HL-60 (cell line): Measurements from ENCODE around the gene GRK2.

Source experiments
- DNase-seq, 2 experiments: peaks; one replicate each; pipeline ENCODE4 v3.0.0-alpha.2; 2010 to 2020; ENCODE audit warnings: low read depth in 1 of 2, low spot score in 1 of 2
- H3K27ac ChIP-seq: fragments of 250-450 bp; sonication (Bioruptor Pico); replicated peaks from 2 replicates; pipeline ENCODE4 v1.5.1; 2020; ENCODE audit warnings: mild to moderate bottlenecking, moderate library complexity
- H3K27me3 ChIP-seq: fragments of 250-450 bp; sonication (Bioruptor Pico); 2 replicates; pipeline ENCODE4 v1.5.1; 2021; ENCODE audit warnings: mild to moderate bottlenecking, moderate library complexity; ENCODE audit not compliant: insufficient read depth, poor library complexity, severe bottlenecking
- H3K4me3 ChIP-seq: replicated peaks from 2 replicates; pipeline ENCODE4 v1.5.1; 2011; ENCODE audit warnings: mild to moderate bottlenecking, control low read depth, low read length; ENCODE audit not compliant: insufficient read depth
- GABPA ChIP-seq: IDR thresholded peaks from 2 replicates; pipeline ENCODE4 v1.6.1; 2012; ENCODE audit warnings: low read depth
- POLR2AphosphoS5 ChIP-seq: IDR thresholded peaks from 2 replicates; pipeline ENCODE4 v1.6.1; 2012; ENCODE audit warnings: low read depth
- SPI1 ChIP-seq: IDR thresholded peaks from 2 replicates; pipeline ENCODE4 v1.6.1; 2012; ENCODE audit warnings: low read depth, mild to moderate bottlenecking, borderline replicate concordance
- TF ChIP-seq, protein P1 (sequence below): IDR thresholded peaks from one replicate; pipeline ENCODE4 v1.5.1; 2011; ENCODE audit warnings: low read length, control low read depth, inconsistent platforms; ENCODE audit not compliant: insufficient read depth
- TF ChIP-seq, protein P2 (sequence below): IDR thresholded peaks from 2 replicates; pipeline ENCODE4 v1.6.1; 2012; ENCODE audit warnings: low read depth; ENCODE audit not compliant: insufficient replicate concordance

The GRK2 gene

DNA sequence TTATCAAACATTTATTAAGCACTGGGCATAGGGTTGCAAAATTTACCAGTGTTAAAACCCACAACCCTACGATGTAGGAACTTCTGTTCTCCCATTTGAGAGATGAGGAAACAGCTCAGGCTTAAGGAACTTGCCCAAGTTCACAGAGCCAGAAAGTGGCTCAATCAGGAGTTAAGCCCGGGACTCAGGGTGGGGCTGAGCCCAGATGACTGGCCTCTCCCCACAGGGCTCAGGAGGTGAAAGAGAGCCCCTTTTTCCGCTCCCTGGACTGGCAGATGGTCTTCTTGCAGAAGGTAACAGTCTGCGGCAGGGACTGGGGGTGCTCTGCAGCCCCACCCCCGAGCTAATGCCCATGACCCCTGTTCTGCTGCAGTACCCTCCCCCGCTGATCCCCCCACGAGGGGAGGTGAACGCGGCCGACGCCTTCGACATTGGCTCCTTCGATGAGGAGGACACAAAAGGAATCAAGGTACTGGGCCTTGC is 17.2 kb downstream of the GRK2 start:
- TF ChIP-seq GABPA (no peak), POLR2AphosphoS5 (no peak), SPI1 (peak; percentile 27; the same call in 1 of the 2 replicates)
- TF ChIP-seq, protein P1, sequence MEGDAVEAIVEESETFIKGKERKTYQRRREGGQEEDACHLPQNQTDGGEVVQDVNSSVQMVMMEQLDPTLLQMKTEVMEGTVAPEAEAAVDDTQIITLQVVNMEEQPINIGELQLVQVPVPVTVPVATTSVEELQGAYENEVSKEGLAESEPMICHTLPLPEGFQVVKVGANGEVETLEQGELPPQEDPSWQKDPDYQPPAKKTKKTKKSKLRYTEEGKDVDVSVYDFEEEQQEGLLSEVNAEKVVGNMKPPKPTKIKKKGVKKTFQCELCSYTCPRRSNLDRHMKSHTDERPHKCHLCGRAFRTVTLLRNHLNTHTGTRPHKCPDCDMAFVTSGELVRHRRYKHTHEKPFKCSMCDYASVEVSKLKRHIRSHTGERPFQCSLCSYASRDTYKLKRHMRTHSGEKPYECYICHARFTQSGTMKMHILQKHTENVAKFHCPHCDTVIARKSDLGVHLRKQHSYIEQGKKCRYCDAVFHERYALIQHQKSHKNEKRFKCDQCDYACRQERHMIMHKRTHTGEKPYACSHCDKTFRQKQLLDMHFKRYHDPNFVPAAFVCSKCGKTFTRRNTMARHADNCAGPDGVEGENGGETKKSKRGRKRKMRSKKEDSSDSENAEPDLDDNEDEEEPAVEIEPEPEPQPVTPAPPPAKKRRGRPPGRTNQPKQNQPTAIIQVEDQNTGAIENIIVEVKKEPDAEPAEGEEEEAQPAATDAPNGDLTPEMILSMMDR: no peak
- TF ChIP-seq, protein P2, sequence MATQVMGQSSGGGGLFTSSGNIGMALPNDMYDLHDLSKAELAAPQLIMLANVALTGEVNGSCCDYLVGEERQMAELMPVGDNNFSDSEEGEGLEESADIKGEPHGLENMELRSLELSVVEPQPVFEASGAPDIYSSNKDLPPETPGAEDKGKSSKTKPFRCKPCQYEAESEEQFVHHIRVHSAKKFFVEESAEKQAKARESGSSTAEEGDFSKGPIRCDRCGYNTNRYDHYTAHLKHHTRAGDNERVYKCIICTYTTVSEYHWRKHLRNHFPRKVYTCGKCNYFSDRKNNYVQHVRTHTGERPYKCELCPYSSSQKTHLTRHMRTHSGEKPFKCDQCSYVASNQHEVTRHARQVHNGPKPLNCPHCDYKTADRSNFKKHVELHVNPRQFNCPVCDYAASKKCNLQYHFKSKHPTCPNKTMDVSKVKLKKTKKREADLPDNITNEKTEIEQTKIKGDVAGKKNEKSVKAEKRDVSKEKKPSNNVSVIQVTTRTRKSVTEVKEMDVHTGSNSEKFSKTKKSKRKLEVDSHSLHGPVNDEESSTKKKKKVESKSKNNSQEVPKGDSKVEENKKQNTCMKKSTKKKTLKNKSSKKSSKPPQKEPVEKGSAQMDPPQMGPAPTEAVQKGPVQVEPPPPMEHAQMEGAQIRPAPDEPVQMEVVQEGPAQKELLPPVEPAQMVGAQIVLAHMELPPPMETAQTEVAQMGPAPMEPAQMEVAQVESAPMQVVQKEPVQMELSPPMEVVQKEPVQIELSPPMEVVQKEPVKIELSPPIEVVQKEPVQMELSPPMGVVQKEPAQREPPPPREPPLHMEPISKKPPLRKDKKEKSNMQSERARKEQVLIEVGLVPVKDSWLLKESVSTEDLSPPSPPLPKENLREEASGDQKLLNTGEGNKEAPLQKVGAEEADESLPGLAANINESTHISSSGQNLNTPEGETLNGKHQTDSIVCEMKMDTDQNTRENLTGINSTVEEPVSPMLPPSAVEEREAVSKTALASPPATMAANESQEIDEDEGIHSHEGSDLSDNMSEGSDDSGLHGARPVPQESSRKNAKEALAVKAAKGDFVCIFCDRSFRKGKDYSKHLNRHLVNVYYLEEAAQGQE: no peak
- DNase-seq: peak; percentile 86 to 95
- peak overlapping the region; percentile 100 for H3K27ac ChIP-seq
- H3K27me3 ChIP-seq: no peaks in the 10 kb centered on the region
- peak overlapping the region; percentile 36 for H3K4me3 ChIP-seq

DNA sequence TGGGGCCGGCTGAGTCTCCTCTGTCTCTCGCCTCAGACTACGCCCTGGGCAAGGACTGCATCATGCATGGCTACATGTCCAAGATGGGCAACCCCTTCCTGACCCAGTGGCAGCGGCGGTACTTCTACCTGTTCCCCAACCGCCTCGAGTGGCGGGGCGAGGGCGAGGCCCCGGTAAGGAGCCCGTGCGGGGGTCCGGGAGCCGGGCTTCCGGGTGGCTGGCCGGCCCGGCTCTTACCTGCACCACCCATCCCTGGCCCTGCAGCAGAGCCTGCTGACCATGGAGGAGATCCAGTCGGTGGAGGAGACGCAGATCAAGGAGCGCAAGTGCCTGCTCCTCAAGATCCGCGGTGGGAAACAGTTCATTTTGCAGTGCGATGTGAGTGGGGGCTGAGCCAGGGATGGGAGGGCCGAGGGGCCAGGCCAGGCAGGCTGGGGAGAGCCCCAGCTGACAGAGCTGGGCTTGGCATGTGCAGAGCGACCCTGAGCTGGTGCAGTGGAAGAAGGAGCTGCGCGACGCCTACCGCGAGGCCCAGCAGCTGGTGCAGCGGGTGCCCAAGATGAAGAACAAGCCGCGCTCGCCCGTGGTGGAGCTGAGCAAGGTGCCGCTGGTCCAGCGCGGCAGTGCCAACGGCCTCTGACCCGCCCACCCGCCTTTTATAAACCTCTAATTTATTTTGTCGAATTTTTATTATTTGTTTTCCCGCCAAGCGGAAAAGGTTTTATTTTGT is 18.7 kb downstream of the GRK2 start:
- H3K4me3 ChIP-seq: peak overlapping the region; percentile 36
- H3K27ac ChIP-seq: peak overlapping the region; percentile 100
- H3K27me3 ChIP-seq: no peaks in the 10 kb centered on the region
- TF ChIP-seq GABPA (no peak), SPI1 (no peak), POLR2AphosphoS5 (no peak)
- TF ChIP-seq, protein P2: no peak
- DNase-seq: peak; percentile 56 to 58

DNA sequence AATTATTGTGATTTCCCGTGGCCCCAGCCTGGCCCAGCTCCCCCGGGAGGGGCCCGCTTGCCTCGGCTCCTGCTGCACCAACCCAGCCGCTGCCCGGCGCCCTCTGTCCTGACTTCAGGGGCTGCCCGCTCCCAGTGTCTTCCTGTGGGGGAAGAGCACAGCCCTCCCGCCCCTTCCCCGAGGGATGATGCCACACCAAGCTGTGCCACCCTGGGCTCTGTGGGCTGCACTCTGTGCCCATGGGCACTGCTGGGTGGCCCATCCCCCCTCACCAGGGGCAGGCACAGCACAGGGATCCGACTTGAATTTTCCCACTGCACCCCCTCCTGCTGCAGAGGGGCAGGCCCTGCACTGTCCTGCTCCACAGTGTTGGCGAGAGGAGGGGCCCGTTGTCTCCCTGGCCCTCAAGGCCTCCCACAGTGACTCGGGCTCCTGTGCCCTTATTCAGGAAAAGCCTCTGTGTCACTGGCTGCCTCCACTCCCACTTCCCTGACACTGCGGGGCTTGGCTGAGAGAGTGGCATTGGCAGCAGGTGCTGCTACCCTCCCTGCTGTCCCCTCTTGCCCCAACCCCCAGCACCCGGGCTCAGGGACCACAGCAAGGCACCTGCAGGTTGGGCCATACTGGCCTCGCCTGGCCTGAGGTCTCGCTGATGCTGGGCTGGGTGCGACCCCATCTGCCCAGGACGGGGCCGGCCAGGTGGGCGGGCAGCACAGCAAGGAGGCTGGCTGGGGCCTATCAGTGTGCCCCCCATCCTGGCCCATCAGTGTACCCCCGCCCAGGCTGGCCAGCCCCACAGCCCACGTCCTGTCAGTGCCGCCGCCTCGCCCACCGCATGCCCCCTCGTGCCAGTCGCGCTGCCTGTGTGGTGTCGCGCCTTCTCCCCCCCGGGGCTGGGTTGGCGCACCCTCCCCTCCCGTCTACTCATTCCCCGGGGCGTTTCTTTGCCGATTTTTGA is 19.5 kb downstream of the GRK2 start:
- DNase-seq: peak; percentile 53 to 60
- Histone ChIP-seq H3K27ac (peak overlapping the region; percentile 100), H3K27me3 (no peaks in the 10 kb centered on the region), H3K4me3 (peak overlapping the region; percentile 36)
- TF ChIP-seq POLR2AphosphoS5 (peak; percentile 89), GABPA (no peak), SPI1 (no peak)
- TF ChIP-seq, protein P2: no peak
- TF ChIP-seq, protein P1: no peak
